ENCODE results near the gene FGF18.
"Not testable (repeated sequence)": the region's sequence is repeated elsewhere in the genome, so short reads cannot be mapped to it uniquely, and the experiment has no call there.

FGF18 gene

GRCh38 chr5:171492781-171493180 is 73.3 kb downstream of the FGF18 start:
- no peak for DNase-seq (ENCODE audit: low spot score)
- Histone ChIP-seq H3K27ac (no peak overlapping the region), H3K4me3 (no peak overlapping the region)
- no peak for TF ChIP-seq CTCF (IDR thresholded peaks at IDR 0.05)

GRCh38 chr5:171493646-171494393 is 74.4 kb downstream of the FGF18 start:
- peak overlapping the region; percentile 84 to 90 for H3K27ac ChIP-seq
- TF ChIP-seq CTCF (IDR thresholded peaks at IDR 0.05), result no peak
- peak overlapping the region; percentile 37 for H3K4me3 ChIP-seq
- DNase-seq (ENCODE audit: low spot score), result no peak

GRCh38 chr5:171494452-171495121 is 75.1 kb downstream of the FGF18 start:
- Histone ChIP-seq H3K27ac (peak overlapping the region; percentile 84 to 90), H3K4me3 (peak overlapping the region; percentile 37)
- no peak for TF ChIP-seq CTCF (IDR thresholded peaks at IDR 0.05)
- peak; percentile 84 for DNase-seq (ENCODE audit: low spot score)

GRCh38 chr5:171495122-171495700 is 75.8 kb downstream of the FGF18 start:
- no peak for TF ChIP-seq CTCF (IDR thresholded peaks at IDR 0.05)
- H3K4me3 ChIP-seq, result no peak overlapping the region
- no peak for DNase-seq (ENCODE audit: low spot score)
- peak overlapping the region; percentile 84 to 90 for H3K27ac ChIP-seq

- no peak for DNase-seq (ENCODE audit: low spot score)
- H3K27ac ChIP-seq, result peak overlapping the region; percentile 84 to 90
- H3K4me3 ChIP-seq, result no peak overlapping the region
- TF ChIP-seq CTCF (IDR thresholded peaks at IDR 0.05), result no peak
Measured at GRCh38 chr5:171496456-171496855, 77.0 kb downstream of the FGF18 start.

- DNase-seq (ENCODE audit: low spot score); H3K4me3 ChIP-seq: not testable (repeated sequence)
- peak overlapping the region in 1 of 2 donors; percentile 90 for H3K27ac ChIP-seq
Measured at GRCh38 chr5:171497494-171497893, 78.0 kb downstream of the FGF18 start.

- no peak overlapping the region for H3K4me3 ChIP-seq
- no peak for DNase-seq (ENCODE audit: low spot score)
- no peak overlapping the region for H3K27ac ChIP-seq
- no peak for TF ChIP-seq CTCF (IDR thresholded peaks at IDR 0.05)
Measured at GRCh38 chr5:171498166-171498565, 78.7 kb downstream of the FGF18 start.

Measured in coronary artery (tissue), 2 donors.